Kidney (tissue), 14 donors: ENCODE data around the gene PPP2R1B. TPM values are rescaled to one million over a fixed set of nuclear protein-coding genes. Genes with fewer than 3 reads are reported as not detected.
A peak's percentile ranks its signal among the peaks of the same experiment; 100 is the strongest.

Experiments used
- DNase-seq, 5 donors: peaks; one replicate each; pipeline ENCODE4 v3.0.0-alpha.2; 2013 to 2020
- FAIRE-seq: peaks from 2 replicates; lab custom pipeline; 2012; peaks lifted over from hg19 to GRCh38; lab: Jason Lieb, UNC
- H3K27ac ChIP-seq, 2 donors: one replicate each; pipeline ENCODE4 v1.7.0; 2013; ENCODE audit warnings: low read depth in 2 of 2, low read length in 2 of 2, inconsistent platforms in 1 of 2
- H3K27me3 ChIP-seq: one replicate; pipeline ENCODE4 v1.7.1; 2013; ENCODE audit warnings: low read length, inconsistent platforms; ENCODE audit not compliant: control insufficient read depth, insufficient read depth
- H3K36me3 ChIP-seq, 3 donors: one replicate each; pipeline versions ENCODE4 v1.7.0 to v1.7.1; 2013; ENCODE audit warnings: low read length in 3 of 3, control low read depth in 1 of 3, inconsistent platforms in 1 of 3; ENCODE audit not compliant: insufficient read depth in 3 of 3, control insufficient read depth in 2 of 3
- H3K4me1 ChIP-seq, 3 donors: one replicate each; pipeline versions ENCODE4 v1.7.0 to v1.7.1; 2013; ENCODE audit warnings: low read length in 3 of 3, inconsistent platforms in 1 of 3, low read depth in 1 of 3; ENCODE audit not compliant: control insufficient read depth in 2 of 3, insufficient read depth in 2 of 3
- H3K4me3 ChIP-seq, 3 donors: one replicate each; pipeline versions ENCODE4 v1.7.0 to v1.8.1; 2013; ENCODE audit warnings: low read length in 3 of 3, control low read depth in 1 of 3, inconsistent platforms in 1 of 3
- H3K9ac ChIP-seq, 3 donors: one replicate each; pipeline versions ENCODE4 v1.7.0 to v1.7.1; 2013; ENCODE audit warnings: low read length in 3 of 3, control low read depth in 1 of 3, inconsistent platforms in 1 of 3
- H3K9me3 ChIP-seq, 3 donors: one replicate each; pipeline versions ENCODE4 v1.7.0 to v1.7.1; 2013; ENCODE audit warnings: low read length in 3 of 3, control low read depth in 1 of 3, inconsistent platforms in 1 of 3; ENCODE audit not compliant: control insufficient read depth in 2 of 3, insufficient read depth in 1 of 3
- intact Hi-C: fragments of 100-400 bp; cut with DNase I; formaldehyde crosslinking; loops from one replicate; pipeline ENCODE4 v1.11.1; 2022
- polyA plus RNA-seq: library from polyadenylated mRNA; stranded (reverse); fragments of 350-450 nt; fragmentation: Illumina TruSeq; extraction: RNeasy Lipid Tissue Mini Kit (QIAGEN cat#74804); gene quantifications from one replicate; pipeline ENCODE4 v1.2.3, GENCODE V29; 2014; ENCODE audit warnings: low read depth, low replicate concordance; ENCODE audit not compliant: insufficient read depth
- total RNA-seq: library from RNA; stranded (reverse); fragmentation: NEBNext Ultra II Directional; extraction: Animal tissue kit (Norgen Biotek cat#: 25700); gene quantifications from one replicate; pipeline ENCODE4 v1.2.1, GENCODE V29; 2021
- TF ChIP-seq, protein P1 (sequence below): IDR thresholded peaks from 3 replicates; pipeline ENCODE4 v1.5.1; 2012; ENCODE audit warnings: mild to moderate bottlenecking, moderate library complexity, borderline replicate concordance; ENCODE audit not compliant: insufficient read depth; ENCODE audit errors: extremely low read depth
- donor health status: control.
- donor health status: control.
- donor health status: control.
- donor health status: control.
- donor health status: control.
- donor health status: DM: yes; HTN: yes; CAD: no.
- donor health status: Normal renal cell carcinoma (clear cell type).

PPP2R1B gene
- total and polyA plus RNA-seq, 2 donors from 2014 or later = 11.7 to 35.5 TPM

- peaks cover 2 to 73% (median 46%) of the 10 kb centered on the region in 3 donors for H3K36me3 ChIP-seq
Observed at GRCh38 chr11:111722501-111722900, 43.7 kb downstream of the PPP2R1B start.

GRCh38 chr11:111720801-111721494, 45.2 kb downstream of the PPP2R1B start:
- peaks cover 2 to 61% (median 39%) of the 10 kb centered on the region in 3 donors for H3K36me3 ChIP-seq
- H3K9me3 ChIP-seq = no peaks in the 10 kb centered on the region
- H3K9ac ChIP-seq = no peak overlapping the region
- H3K27me3 ChIP-seq = no peaks in the 10 kb centered on the region
- TF ChIP-seq, protein P1, sequence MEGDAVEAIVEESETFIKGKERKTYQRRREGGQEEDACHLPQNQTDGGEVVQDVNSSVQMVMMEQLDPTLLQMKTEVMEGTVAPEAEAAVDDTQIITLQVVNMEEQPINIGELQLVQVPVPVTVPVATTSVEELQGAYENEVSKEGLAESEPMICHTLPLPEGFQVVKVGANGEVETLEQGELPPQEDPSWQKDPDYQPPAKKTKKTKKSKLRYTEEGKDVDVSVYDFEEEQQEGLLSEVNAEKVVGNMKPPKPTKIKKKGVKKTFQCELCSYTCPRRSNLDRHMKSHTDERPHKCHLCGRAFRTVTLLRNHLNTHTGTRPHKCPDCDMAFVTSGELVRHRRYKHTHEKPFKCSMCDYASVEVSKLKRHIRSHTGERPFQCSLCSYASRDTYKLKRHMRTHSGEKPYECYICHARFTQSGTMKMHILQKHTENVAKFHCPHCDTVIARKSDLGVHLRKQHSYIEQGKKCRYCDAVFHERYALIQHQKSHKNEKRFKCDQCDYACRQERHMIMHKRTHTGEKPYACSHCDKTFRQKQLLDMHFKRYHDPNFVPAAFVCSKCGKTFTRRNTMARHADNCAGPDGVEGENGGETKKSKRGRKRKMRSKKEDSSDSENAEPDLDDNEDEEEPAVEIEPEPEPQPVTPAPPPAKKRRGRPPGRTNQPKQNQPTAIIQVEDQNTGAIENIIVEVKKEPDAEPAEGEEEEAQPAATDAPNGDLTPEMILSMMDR = no peak
- no peak overlapping the region for H3K4me3 ChIP-seq
- no peak overlapping the region for H3K27ac ChIP-seq
- peaks cover 0 to 16% (median 9%) of the 10 kb centered on the region in 3 donors for H3K4me1 ChIP-seq
- FAIRE-seq = no peak
- no peak for DNase-seq
- intact Hi-C loops = no loop called here

More at GRCh38 chr11:111722501-111722900, 43.7 kb downstream of the PPP2R1B start:
- Histone ChIP-seq H3K9me3 (no peaks in the 10 kb centered on the region), H3K27me3 (no peaks in the 10 kb centered on the region), H3K9ac (no peak overlapping the region), H3K4me1 (peaks cover 0 to 16% (median 9%) of the 10 kb centered on the region in 3 donors), H3K27ac (no peak overlapping the region), H3K4me3 (no peak overlapping the region)
- DNase-seq = no peak
- TF ChIP-seq, protein P1 = no peak
- intact Hi-C loops = no loop called here
- no peak for FAIRE-seq

- H3K36me3 ChIP-seq = peaks cover 2 to 46% (median 31%) of the 10 kb centered on the region in 3 donors
Observed at GRCh38 chr11:111719379-111719778, 46.8 kb downstream of the PPP2R1B start.

More at GRCh38 chr11:111719379-111719778, 46.8 kb downstream of the PPP2R1B start:
- H3K4me1 ChIP-seq = peaks cover 0 to 16% (median 9%) of the 10 kb centered on the region in 3 donors
- H3K4me3 ChIP-seq = no peak overlapping the region
- DNase-seq (no peak), FAIRE-seq (no peak)
- intact Hi-C loops = no loop called here
- TF ChIP-seq, protein P1 = no peak
- no peak overlapping the region for H3K9ac ChIP-seq
- no peaks in the 10 kb centered on the region for H3K9me3 ChIP-seq
- H3K27me3 ChIP-seq = no peaks in the 10 kb centered on the region
- peak overlapping the region in 1 of 2 donors; percentile 35 for H3K27ac ChIP-seq
